ENCODE results near the gene ZNF311.
"Not testable (repeated sequence)": the region's sequence is repeated elsewhere in the genome, so short reads cannot be mapped to it uniquely, and the experiment has no call there.

- not testable (repeated sequence) for TF ChIP-seq MAFK (IDR thresholded peaks at IDR 0.05; ENCODE audit: partially characterized antibody); EHMT2 (IDR thresholded peaks at IDR 0.05; ENCODE audit: low read depth); SMC3 (IDR thresholded peaks at IDR 0.05); POLR2A (IDR thresholded peaks at IDR 0.05; ENCODE audit: low read length); HOXA7 (CRISPR knock-in tag; IDR thresholded peaks at IDR 0.05); EP300 (IDR thresholded peaks at IDR 0.05); ZFP36 (IDR thresholded peaks at IDR 0.05; ENCODE audit: borderline replicate concordance, partially characterized antibody); MYC (IDR thresholded peaks at IDR 0.05; ENCODE audit: borderline replicate concordance, low read length); MAX (IDR thresholded peaks at IDR 0.05); BHLHE40 (IDR thresholded peaks at IDR 0.05; ENCODE audit: low read depth, low read length)
- TF ChIP-seq, protein P1, sequence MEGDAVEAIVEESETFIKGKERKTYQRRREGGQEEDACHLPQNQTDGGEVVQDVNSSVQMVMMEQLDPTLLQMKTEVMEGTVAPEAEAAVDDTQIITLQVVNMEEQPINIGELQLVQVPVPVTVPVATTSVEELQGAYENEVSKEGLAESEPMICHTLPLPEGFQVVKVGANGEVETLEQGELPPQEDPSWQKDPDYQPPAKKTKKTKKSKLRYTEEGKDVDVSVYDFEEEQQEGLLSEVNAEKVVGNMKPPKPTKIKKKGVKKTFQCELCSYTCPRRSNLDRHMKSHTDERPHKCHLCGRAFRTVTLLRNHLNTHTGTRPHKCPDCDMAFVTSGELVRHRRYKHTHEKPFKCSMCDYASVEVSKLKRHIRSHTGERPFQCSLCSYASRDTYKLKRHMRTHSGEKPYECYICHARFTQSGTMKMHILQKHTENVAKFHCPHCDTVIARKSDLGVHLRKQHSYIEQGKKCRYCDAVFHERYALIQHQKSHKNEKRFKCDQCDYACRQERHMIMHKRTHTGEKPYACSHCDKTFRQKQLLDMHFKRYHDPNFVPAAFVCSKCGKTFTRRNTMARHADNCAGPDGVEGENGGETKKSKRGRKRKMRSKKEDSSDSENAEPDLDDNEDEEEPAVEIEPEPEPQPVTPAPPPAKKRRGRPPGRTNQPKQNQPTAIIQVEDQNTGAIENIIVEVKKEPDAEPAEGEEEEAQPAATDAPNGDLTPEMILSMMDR (IDR thresholded peaks at IDR 0.05): not testable (repeated sequence)
- TF ChIP-seq, protein P2, sequence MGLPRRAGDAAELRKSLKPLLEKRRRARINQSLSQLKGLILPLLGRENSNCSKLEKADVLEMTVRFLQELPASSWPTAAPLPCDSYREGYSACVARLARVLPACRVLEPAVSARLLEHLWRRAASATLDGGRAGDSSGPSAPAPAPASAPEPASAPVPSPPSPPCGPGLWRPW (IDR thresholded peaks at IDR 0.05): not testable (repeated sequence)
- TF ChIP-seq, protein P3, sequence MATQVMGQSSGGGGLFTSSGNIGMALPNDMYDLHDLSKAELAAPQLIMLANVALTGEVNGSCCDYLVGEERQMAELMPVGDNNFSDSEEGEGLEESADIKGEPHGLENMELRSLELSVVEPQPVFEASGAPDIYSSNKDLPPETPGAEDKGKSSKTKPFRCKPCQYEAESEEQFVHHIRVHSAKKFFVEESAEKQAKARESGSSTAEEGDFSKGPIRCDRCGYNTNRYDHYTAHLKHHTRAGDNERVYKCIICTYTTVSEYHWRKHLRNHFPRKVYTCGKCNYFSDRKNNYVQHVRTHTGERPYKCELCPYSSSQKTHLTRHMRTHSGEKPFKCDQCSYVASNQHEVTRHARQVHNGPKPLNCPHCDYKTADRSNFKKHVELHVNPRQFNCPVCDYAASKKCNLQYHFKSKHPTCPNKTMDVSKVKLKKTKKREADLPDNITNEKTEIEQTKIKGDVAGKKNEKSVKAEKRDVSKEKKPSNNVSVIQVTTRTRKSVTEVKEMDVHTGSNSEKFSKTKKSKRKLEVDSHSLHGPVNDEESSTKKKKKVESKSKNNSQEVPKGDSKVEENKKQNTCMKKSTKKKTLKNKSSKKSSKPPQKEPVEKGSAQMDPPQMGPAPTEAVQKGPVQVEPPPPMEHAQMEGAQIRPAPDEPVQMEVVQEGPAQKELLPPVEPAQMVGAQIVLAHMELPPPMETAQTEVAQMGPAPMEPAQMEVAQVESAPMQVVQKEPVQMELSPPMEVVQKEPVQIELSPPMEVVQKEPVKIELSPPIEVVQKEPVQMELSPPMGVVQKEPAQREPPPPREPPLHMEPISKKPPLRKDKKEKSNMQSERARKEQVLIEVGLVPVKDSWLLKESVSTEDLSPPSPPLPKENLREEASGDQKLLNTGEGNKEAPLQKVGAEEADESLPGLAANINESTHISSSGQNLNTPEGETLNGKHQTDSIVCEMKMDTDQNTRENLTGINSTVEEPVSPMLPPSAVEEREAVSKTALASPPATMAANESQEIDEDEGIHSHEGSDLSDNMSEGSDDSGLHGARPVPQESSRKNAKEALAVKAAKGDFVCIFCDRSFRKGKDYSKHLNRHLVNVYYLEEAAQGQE (IDR thresholded peaks at IDR 0.05): not testable (repeated sequence)
Observed at GRCh38 chr6:28949656-28950195, 55.4 kb downstream of the ZNF311 start.
